Activated CD4-positive, CD25-positive, alpha-beta regulatory T cell treated with anti-CD3 and anti-CD28 coated beads, Interleukin-2, amount 50 U/mL, for 24 hours (primary cell): Measurements from ENCODE around the gene KRTAP4-5.
A peak's percentile ranks its signal among the peaks of the same experiment; 100 is the strongest.
"Not testable (repeated sequence)": the region's sequence is repeated elsewhere in the genome, so short reads cannot be mapped to it uniquely, and the experiment has no call there.

Experiments
- ATAC-seq, 2 donors: fragments of 150-1000 bp; cut with Tn5 transposase; one replicate each; pipeline ENCODE4 v1.10.0; 2021; ENCODE audit warnings: mild to moderate bottlenecking in 1 of 2, moderate library complexity in 1 of 2

The KRTAP4-5 gene

GRCh38 chr17:41149652-41149985 is at the start of gene KRTAP4-5:
Gene KRTAP4-5 (minus strand): TSS chr17:41149825. CDS start chr17:41149767, 58 bp downstream.
- no peak for ATAC-seq

- ATAC-seq, result no peak
Measured at GRCh38 chr17:41196068-41196467, 46.4 kb upstream of the KRTAP4-5 start.

GRCh38 chr17:41190328-41190727 is 40.7 kb upstream of the KRTAP4-5 start:
- ATAC-seq, result no peak

- ATAC-seq, result not testable (repeated sequence)
Measured at GRCh38 chr17:41189837-41190318, 40.3 kb upstream of the KRTAP4-5 start, which contains the start of gene KRTAP9-1. Gene KRTAP9-1 (plus strand): TSS chr17:41189887. CDS start chr17:41189887, 0 bp downstream.

GRCh38 chr17:41186872-41187271 is 37.2 kb upstream of the KRTAP4-5 start:
- ATAC-seq, result no peak

- no peak for ATAC-seq
Measured at GRCh38 chr17:41185001-41185400, 35.4 kb upstream of the KRTAP4-5 start.

GRCh38 chr17:41184480-41184961 is 34.9 kb upstream of the KRTAP4-5 start, which contains the start of gene KRTAP4-1:
Gene KRTAP4-1 (minus strand): TSS chr17:41184911. CDS start chr17:41184854, 57 bp downstream.
- ATAC-seq, result no peak

- ATAC-seq, result no peak
Measured at GRCh38 chr17:41178843-41179616, 29.4 kb upstream of the KRTAP4-5 start.

- peak in 1 of 2 donors; percentile 30 for ATAC-seq
Measured at GRCh38 chr17:41178341-41178740, 28.7 kb upstream of the KRTAP4-5 start.

- no peak for ATAC-seq
Measured at GRCh38 chr17:41177727-41178271, 28.2 kb upstream of the KRTAP4-5 start, which contains the start of gene KRTAP4-2. Gene KRTAP4-2 (minus strand): TSS chr17:41178221. CDS start chr17:41178164, 57 bp downstream.

- ATAC-seq, result peak in 1 of 2 donors; percentile 41
Measured at GRCh38 chr17:41176744-41177387, 27.2 kb upstream of the KRTAP4-5 start.

GRCh38 chr17:41171886-41172285 is 22.3 kb upstream of the KRTAP4-5 start:
- ATAC-seq, result no peak

GRCh38 chr17:41168121-41168520 is 18.5 kb upstream of the KRTAP4-5 start, which contains the start of gene KRTAP4-3:
Gene KRTAP4-3 (minus strand): TSS chr17:41168221. CDS start chr17:41168172, 49 bp downstream.
- no peak for ATAC-seq

- no peak for ATAC-seq
Measured at GRCh38 chr17:41167561-41167960, 17.9 kb upstream of the KRTAP4-5 start.

- ATAC-seq, result no peak
Measured at GRCh38 chr17:41163828-41164227, 14.2 kb upstream of the KRTAP4-5 start.

GRCh38 chr17:41160648-41161047 is 11.0 kb upstream of the KRTAP4-5 start, which contains the start of gene KRTAP4-4:
Gene KRTAP4-4 (minus strand): TSS chr17:41160748. CDS start chr17:41160691, 57 bp downstream.
- no peak for ATAC-seq

GRCh38 chr17:41160190-41160589 is 10.6 kb upstream of the KRTAP4-5 start:
- ATAC-seq, result not testable (repeated sequence)

GRCh38 chr17:41153856-41154255 is 4.2 kb upstream of the KRTAP4-5 start:
- no peak for ATAC-seq

GRCh38 chr17:41151525-41151924 is 1.9 kb upstream of the KRTAP4-5 start:
- ATAC-seq, result no peak

- ATAC-seq, result no peak
Measured at GRCh38 chr17:41150026-41150425, 401 bp upstream of the KRTAP4-5 start.

GRCh38 chr17:41148971-41149651 is 514 bp downstream of the KRTAP4-5 start:
- ATAC-seq, result not testable (repeated sequence)

- ATAC-seq, result no peak
Measured at GRCh38 chr17:41147531-41148204, 2.0 kb downstream of the KRTAP4-5 start.
